Measurements from ENCODE around the gene TYSND1. TPM values are rescaled to one million over a fixed set of nuclear protein-coding genes. Genes with fewer than 3 reads are reported as not detected.

The TYSND1 gene
- total and polyA plus RNA-seq, 2 of the 13 experiments (the other 11 are each of a cell fraction or from before 2014, with no cell fraction given), result 3.3 to 8.9 TPM

DNA sequence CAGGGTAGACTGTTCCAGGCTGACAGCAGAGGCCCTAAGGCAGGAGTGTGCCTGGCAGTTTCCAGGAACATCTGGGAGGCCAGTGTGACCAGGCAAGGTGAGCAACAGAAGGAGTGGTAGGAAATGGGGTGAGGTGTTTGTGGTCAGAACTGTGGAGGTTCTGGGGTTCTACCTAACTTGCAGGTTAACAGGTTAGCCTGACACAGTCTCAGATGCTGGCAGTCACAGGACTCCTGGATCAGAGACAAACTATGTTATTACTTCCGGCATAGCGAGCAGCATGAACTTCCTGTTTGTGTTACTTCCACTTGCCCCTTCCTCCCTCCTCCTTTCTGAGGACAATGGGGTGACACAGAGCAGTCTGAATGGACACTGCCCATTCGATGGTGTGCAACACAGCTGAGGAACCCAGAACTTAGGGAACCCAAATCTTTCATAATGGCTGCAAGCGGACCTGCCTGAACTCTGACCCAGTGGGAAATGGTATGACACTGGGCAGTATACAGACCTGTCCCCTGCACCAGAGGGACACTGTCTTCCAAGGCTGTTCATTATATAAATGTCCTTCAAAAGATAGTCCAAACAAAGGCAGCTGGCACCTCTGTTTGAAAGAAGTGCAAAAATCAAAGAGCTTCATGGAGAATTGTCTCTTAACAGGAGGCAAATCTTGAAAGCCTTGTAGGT, 27.7 kb upstream of the TYSND1 start (continued):
- TF ChIP-seq, protein P1, sequence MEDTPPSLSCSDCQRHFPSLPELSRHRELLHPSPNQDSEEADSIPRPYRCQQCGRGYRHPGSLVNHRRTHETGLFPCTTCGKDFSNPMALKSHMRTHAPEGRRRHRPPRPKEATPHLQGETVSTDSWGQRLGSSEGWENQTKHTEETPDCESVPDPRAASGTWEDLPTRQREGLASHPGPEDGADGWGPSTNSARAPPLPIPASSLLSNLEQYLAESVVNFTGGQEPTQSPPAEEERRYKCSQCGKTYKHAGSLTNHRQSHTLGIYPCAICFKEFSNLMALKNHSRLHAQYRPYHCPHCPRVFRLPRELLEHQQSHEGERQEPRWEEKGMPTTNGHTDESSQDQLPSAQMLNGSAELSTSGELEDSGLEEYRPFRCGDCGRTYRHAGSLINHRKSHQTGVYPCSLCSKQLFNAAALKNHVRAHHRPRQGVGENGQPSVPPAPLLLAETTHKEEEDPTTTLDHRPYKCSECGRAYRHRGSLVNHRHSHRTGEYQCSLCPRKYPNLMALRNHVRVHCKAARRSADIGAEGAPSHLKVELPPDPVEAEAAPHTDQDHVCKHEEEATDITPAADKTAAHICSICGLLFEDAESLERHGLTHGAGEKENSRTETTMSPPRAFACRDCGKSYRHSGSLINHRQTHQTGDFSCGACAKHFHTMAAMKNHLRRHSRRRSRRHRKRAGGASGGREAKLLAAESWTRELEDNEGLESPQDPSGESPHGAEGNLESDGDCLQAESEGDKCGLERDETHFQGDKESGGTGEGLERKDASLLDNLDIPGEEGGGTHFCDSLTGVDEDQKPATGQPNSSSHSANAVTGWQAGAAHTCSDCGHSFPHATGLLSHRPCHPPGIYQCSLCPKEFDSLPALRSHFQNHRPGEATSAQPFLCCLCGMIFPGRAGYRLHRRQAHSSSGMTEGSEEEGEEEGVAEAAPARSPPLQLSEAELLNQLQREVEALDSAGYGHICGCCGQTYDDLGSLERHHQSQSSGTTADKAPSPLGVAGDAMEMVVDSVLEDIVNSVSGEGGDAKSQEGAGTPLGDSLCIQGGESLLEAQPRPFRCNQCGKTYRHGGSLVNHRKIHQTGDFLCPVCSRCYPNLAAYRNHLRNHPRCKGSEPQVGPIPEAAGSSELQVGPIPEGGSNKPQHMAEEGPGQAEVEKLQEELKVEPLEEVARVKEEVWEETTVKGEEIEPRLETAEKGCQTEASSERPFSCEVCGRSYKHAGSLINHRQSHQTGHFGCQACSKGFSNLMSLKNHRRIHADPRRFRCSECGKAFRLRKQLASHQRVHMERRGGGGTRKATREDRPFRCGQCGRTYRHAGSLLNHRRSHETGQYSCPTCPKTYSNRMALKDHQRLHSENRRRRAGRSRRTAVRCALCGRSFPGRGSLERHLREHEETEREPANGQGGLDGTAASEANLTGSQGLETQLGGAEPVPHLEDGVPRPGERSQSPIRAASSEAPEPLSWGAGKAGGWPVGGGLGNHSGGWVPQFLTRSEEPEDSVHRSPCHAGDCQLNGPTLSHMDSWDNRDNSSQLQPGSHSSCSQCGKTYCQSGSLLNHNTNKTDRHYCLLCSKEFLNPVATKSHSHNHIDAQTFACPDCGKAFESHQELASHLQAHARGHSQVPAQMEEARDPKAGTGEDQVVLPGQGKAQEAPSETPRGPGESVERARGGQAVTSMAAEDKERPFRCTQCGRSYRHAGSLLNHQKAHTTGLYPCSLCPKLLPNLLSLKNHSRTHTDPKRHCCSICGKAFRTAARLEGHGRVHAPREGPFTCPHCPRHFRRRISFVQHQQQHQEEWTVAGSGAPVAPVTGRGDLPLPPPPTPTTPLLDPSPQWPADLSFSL (CRISPR knock-in tag; IDR thresholded peaks at IDR 0.05), result no peak
- peak; percentile 62 for TF ChIP-seq TGIF2 (CRISPR knock-in tag; IDR thresholded peaks at IDR 0.05)
- TF ChIP-seq FOXA3 (CRISPR knock-in tag; IDR thresholded peaks at IDR 0.05), result 0 out of 2 replicates have a peak, but pooled peaks have one; percentile 43
- TF ChIP-seq GABPA (IDR thresholded peaks at IDR 0.05; ENCODE audit: low read depth, low read length), result peak; percentile 69
- TF ChIP-seq GABPA (CRISPR knock-in tag; IDR thresholded peaks at IDR 0.05; ENCODE audit: low read depth), result peak; percentile 95
- no peak for TF ChIP-seq ZNF496 (CRISPR knock-in tag; IDR thresholded peaks at IDR 0.05; ENCODE audit: insufficient replicate concordance)
- no peak for TF ChIP-seq AGO1 (IDR thresholded peaks at IDR 0.05; ENCODE audit: low read depth, low read length, poor library complexity, severe bottlenecking)
- TF ChIP-seq, protein P2, sequence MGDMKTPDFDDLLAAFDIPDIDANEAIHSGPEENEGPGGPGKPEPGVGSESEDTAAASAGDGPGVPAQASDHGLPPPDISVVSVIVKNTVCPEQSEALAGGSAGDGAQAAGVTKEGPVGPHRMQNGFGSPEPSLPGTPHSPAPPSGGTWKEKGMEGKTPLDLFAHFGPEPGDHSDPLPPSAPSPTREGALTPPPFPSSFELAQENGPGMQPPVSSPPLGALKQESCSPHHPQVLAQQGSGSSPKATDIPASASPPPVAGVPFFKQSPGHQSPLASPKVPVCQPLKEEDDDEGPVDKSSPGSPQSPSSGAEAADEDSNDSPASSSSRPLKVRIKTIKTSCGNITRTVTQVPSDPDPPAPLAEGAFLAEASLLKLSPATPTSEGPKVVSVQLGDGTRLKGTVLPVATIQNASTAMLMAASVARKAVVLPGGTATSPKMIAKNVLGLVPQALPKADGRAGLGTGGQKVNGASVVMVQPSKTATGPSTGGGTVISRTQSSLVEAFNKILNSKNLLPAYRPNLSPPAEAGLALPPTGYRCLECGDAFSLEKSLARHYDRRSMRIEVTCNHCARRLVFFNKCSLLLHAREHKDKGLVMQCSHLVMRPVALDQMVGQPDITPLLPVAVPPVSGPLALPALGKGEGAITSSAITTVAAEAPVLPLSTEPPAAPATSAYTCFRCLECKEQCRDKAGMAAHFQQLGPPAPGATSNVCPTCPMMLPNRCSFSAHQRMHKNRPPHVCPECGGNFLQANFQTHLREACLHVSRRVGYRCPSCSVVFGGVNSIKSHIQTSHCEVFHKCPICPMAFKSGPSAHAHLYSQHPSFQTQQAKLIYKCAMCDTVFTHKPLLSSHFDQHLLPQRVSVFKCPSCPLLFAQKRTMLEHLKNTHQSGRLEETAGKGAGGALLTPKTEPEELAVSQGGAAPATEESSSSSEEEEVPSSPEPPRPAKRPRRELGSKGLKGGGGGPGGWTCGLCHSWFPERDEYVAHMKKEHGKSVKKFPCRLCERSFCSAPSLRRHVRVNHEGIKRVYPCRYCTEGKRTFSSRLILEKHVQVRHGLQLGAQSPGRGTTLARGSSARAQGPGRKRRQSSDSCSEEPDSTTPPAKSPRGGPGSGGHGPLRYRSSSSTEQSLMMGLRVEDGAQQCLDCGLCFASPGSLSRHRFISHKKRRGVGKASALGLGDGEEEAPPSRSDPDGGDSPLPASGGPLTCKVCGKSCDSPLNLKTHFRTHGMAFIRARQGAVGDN (CRISPR knock-in tag; IDR thresholded peaks at IDR 0.05), result peak; percentile 49; the same call in 1 of the 2 replicates
- TF ChIP-seq, protein P3, sequence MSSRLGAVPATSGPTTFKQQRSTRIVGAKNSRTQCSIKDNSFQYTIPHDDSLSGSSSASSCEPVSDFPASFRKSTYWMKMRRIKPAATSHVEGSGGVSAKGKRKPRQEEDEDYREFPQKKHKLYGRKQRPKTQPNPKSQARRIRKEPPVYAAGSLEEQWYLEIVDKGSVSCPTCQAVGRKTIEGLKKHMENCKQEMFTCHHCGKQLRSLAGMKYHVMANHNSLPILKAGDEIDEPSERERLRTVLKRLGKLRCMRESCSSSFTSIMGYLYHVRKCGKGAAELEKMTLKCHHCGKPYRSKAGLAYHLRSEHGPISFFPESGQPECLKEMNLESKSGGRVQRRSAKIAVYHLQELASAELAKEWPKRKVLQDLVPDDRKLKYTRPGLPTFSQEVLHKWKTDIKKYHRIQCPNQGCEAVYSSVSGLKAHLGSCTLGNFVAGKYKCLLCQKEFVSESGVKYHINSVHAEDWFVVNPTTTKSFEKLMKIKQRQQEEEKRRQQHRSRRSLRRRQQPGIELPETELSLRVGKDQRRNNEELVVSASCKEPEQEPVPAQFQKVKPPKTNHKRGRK (CRISPR knock-in tag; IDR thresholded peaks at IDR 0.05), result peak; percentile 37; the same call in 1 of the 2 replicates
- TF ChIP-seq ZKSCAN8 (CRISPR knock-in tag; IDR thresholded peaks at IDR 0.05; ENCODE audit: borderline replicate concordance), result 0 out of 2 replicates have a peak, but pooled peaks have one; percentile 49
- TF ChIP-seq ZBTB38 (CRISPR knock-in tag; IDR thresholded peaks at IDR 0.05), result peak; percentile 47; the same call in 1 of the 2 replicates
- peak; percentile 93 for TF ChIP-seq KAT8 (CRISPR knock-in tag; IDR thresholded peaks at IDR 0.05)
- peak; percentile 56 for TF ChIP-seq ASH2L (IDR thresholded peaks at IDR 0.05; ENCODE audit: insufficient read length, low read depth, low read length)
- TF ChIP-seq ELF4 (CRISPR knock-in tag; IDR thresholded peaks at IDR 0.05; ENCODE audit: borderline replicate concordance), result peak; percentile 87
- no peak for TF ChIP-seq ZNF138 (CRISPR knock-in tag; IDR thresholded peaks at IDR 0.05; ENCODE audit: low read depth)
- TF ChIP-seq KLF13 (CRISPR knock-in tag; IDR thresholded peaks at IDR 0.05), result no peak
- no peak for TF ChIP-seq SNAPC2 (CRISPR knock-in tag; IDR thresholded peaks at IDR 0.05)

Measured in HepG2 (cell line).